Activated CD4-positive, alpha-beta T cell treated with anti-CD3 and anti-CD28 coated beads for 1 hour (primary cell): ENCODE results near the gene ZSWIM6.

Source experiments
- DNase-seq: peaks from one replicate; pipeline ENCODE4 v3.0.0-alpha.2; 2020

The ZSWIM6 gene

GRCh38 chr5:61498121-61498520 is 166.1 kb downstream of the ZSWIM6 start:
- no peak for DNase-seq

- DNase-seq, result no peak
Observed at GRCh38 chr5:61501971-61502370, 169.9 kb downstream of the ZSWIM6 start.

GRCh38 chr5:61504143-61504770 is 172.2 kb downstream of the ZSWIM6 start:
- no peak for DNase-seq

GRCh38 chr5:61505281-61505680 is 173.2 kb downstream of the ZSWIM6 start:
- no peak for DNase-seq

- no peak for DNase-seq
Observed at GRCh38 chr5:61507232-61507631, 175.2 kb downstream of the ZSWIM6 start.

- DNase-seq, result no peak
Observed at GRCh38 chr5:61516946-61517345, 184.9 kb downstream of the ZSWIM6 start.

GRCh38 chr5:61519728-61520277 is 187.7 kb downstream of the ZSWIM6 start:
- DNase-seq, result no peak

GRCh38 chr5:61523073-61523472 is 191.0 kb downstream of the ZSWIM6 start:
- no peak for DNase-seq

GRCh38 chr5:61523997-61524396 is 191.9 kb downstream of the ZSWIM6 start:
- no peak for DNase-seq

- DNase-seq, result no peak
Observed at GRCh38 chr5:61525512-61526206, 193.6 kb downstream of the ZSWIM6 start.

GRCh38 chr5:61526207-61526519 is 194.1 kb downstream of the ZSWIM6 start:
- no peak for DNase-seq

- DNase-seq, result no peak
Observed at GRCh38 chr5:61532983-61533382, 200.9 kb downstream of the ZSWIM6 start.

GRCh38 chr5:61534481-61535267 is 202.6 kb downstream of the ZSWIM6 start:
- DNase-seq, result no peak

GRCh38 chr5:61535828-61536227 is 203.8 kb downstream of the ZSWIM6 start:
- no peak for DNase-seq

- no peak for DNase-seq
Observed at GRCh38 chr5:61536922-61537321, 204.9 kb downstream of the ZSWIM6 start.

GRCh38 chr5:61538722-61539501 is 206.9 kb downstream of the ZSWIM6 start:
- no peak for DNase-seq

GRCh38 chr5:61549530-61549929 is 217.5 kb downstream of the ZSWIM6 start:
- DNase-seq, result no peak

GRCh38 chr5:61551637-61552313 is 219.7 kb downstream of the ZSWIM6 start:
- DNase-seq, result no peak

GRCh38 chr5:61559146-61559545 is 227.1 kb downstream of the ZSWIM6 start:
- DNase-seq, result no peak

GRCh38 chr5:61559722-61560121 is 227.7 kb downstream of the ZSWIM6 start:
- no peak for DNase-seq

GRCh38 chr5:61563401-61563800 is 231.3 kb downstream of the ZSWIM6 start:
- DNase-seq, result no peak

- DNase-seq, result no peak
Observed at GRCh38 chr5:61567337-61567736, 235.3 kb downstream of the ZSWIM6 start.
